HEK293 (cell line): ENCODE measurements around the gene KPNA1.

Experiments used
- CTCF ChIA-PET: fragments of 350-600 bp; formaldehyde crosslinking; extraction: SDS; loops from one replicate; lab custom pipeline; 2021; ENCODE audit warnings: antibody characterized with exemption; lab: Yijun Ruan, JAX
- POLR2A ChIA-PET: fragments of 300-600 bp; formaldehyde crosslinking; extraction: SDS; loops from one replicate; lab custom pipeline; 2020; ENCODE audit warnings: antibody characterized with exemption, inconsistent platforms; lab: Yijun Ruan, JAX
- H3K27ac ChIP-seq: fragments of 200-500 bp; sonication (Bioruptor generic); 2 replicates; pipeline ENCODE4 v1.5.1; 2014; ENCODE audit warnings: low read depth, low read length, control low read depth, inconsistent platforms; ENCODE audit errors: extremely low read depth
- H3K36me3 ChIP-seq, 2 experiments: fragments of 200-500 bp in 1 of 2; sonication (Bioruptor generic) in 1 of 2; 1 replicate in 1 of 2; 2 replicates in 1 of 2; pipeline ENCODE4 v1.5.1; 2014 to 2017; ENCODE audit warnings: inconsistent platforms in 2 of 2, low read length in 2 of 2; ENCODE audit not compliant: control insufficient read depth in 2 of 2, insufficient read depth in 1 of 2
- H3K4me1 ChIP-seq: fragments of 200-500 bp; sonication (Bioruptor generic); 2 replicates; pipeline ENCODE4 v1.5.1; 2014; ENCODE audit warnings: mild to moderate bottlenecking, low read length, inconsistent platforms; ENCODE audit not compliant: control insufficient read depth, insufficient read depth
- H3K4me3 ChIP-seq: 2 replicates; pipeline ENCODE4 v1.5.1; 2011; ENCODE audit warnings: low read depth, mild to moderate bottlenecking, control low read depth, low read length, moderate library complexity
- H3K9me3 ChIP-seq: fragments of 200-500 bp; sonication (Bioruptor generic); 2 replicates; pipeline ENCODE4 v1.5.1; 2014; ENCODE audit warnings: low read depth, low read length, inconsistent platforms; ENCODE audit not compliant: control insufficient read depth, insufficient read depth
- AEBP2 ChIP-seq: fragments of 450-650 bp; formaldehyde crosslinking; IDR thresholded peaks from 2 replicates; pipeline ENCODE4 v1.5.1; 2016; ENCODE audit warnings: missing biosample characterization, missing genetic modification characterization, borderline replicate concordance
- BCL11A ChIP-seq: fragments of 450-650 bp; formaldehyde crosslinking; IDR thresholded peaks from 2 replicates; pipeline ENCODE4 v1.5.1; 2016; ENCODE audit warnings: low read depth, missing biosample characterization, missing genetic modification characterization
- BCL11B ChIP-seq: fragments of 450-650 bp; formaldehyde crosslinking; IDR thresholded peaks from 2 replicates; pipeline ENCODE4 v1.5.1; 2016; ENCODE audit warnings: low read depth, missing biosample characterization, missing genetic modification characterization
- CTCF ChIP-seq: fragments of 450-650 bp; formaldehyde crosslinking; IDR thresholded peaks from 2 replicates; pipeline ENCODE4 v1.5.1; 2016; ENCODE audit warnings: missing biosample characterization, missing genetic modification characterization
- HOXC10 ChIP-seq: sonication (generic); formaldehyde crosslinking; IDR thresholded peaks from 2 replicates; pipeline ENCODE4 v1.8.1; 2023; ENCODE audit warnings: mild to moderate bottlenecking, missing genetic modification reagents
- KLF10 ChIP-seq: fragments of 450-650 bp; IDR thresholded peaks from 2 replicates; pipeline ENCODE4 v1.5.1; 2018; ENCODE audit warnings: missing biosample characterization, mild to moderate bottlenecking, missing genetic modification characterization
- KLF7 ChIP-seq: fragments of 450-650 bp; formaldehyde crosslinking; IDR thresholded peaks from 2 replicates; pipeline ENCODE4 v1.5.1; 2016; ENCODE audit warnings: missing biosample characterization, missing genetic modification characterization, borderline replicate concordance
- SP3 ChIP-seq: fragments of 450-650 bp; formaldehyde crosslinking; IDR thresholded peaks from 2 replicates; pipeline ENCODE4 v1.5.1; 2016; ENCODE audit warnings: missing biosample characterization, missing genetic modification characterization
- SP7 ChIP-seq: fragments of 450-650 bp; formaldehyde crosslinking; IDR thresholded peaks from 2 replicates; pipeline ENCODE4 v1.5.1; 2016; ENCODE audit warnings: missing biosample characterization, missing genetic modification characterization
- ZBTB1 ChIP-seq: fragments of 450-650 bp; formaldehyde crosslinking; IDR thresholded peaks from 2 replicates; pipeline ENCODE4 v1.5.1; 2016; ENCODE audit warnings: missing biosample characterization, missing genetic modification characterization
- ZBTB8A ChIP-seq: fragments of 450-650 bp; formaldehyde crosslinking; IDR thresholded peaks from 2 replicates; pipeline ENCODE4 v1.5.1; 2016; ENCODE audit warnings: missing biosample characterization, missing genetic modification characterization
- ZEB2 ChIP-seq: fragments of 450-650 bp; formaldehyde crosslinking; IDR thresholded peaks from 2 replicates; pipeline ENCODE4 v1.5.1; 2016; ENCODE audit warnings: missing biosample characterization, missing genetic modification characterization
- ZFP41 ChIP-seq: fragments of 450-650 bp; formaldehyde crosslinking; IDR thresholded peaks from 2 replicates; pipeline ENCODE4 v1.5.1; 2016; ENCODE audit warnings: missing biosample characterization, missing genetic modification characterization, borderline replicate concordance
- ZNF132 ChIP-seq: fragments of 450-650 bp; formaldehyde crosslinking; IDR thresholded peaks from 2 replicates; pipeline ENCODE4 v1.5.1; 2017; ENCODE audit warnings: missing biosample characterization, missing genetic modification characterization, borderline replicate concordance
- ZNF211 ChIP-seq: fragments of 450-650 bp; formaldehyde crosslinking; IDR thresholded peaks from 2 replicates; pipeline ENCODE4 v1.5.1; 2016; ENCODE audit warnings: low read depth, missing biosample characterization, missing genetic modification characterization
- ZNF223 ChIP-seq: fragments of 450-650 bp; formaldehyde crosslinking; IDR thresholded peaks from 2 replicates; pipeline ENCODE4 v1.5.1; 2016; ENCODE audit warnings: missing biosample characterization, missing genetic modification characterization
- ZNF248 ChIP-seq: fragments of 450-650 bp; formaldehyde crosslinking; IDR thresholded peaks from 2 replicates; pipeline ENCODE4 v1.5.1; 2017; ENCODE audit warnings: missing biosample characterization, missing genetic modification characterization
- ZNF324 ChIP-seq: fragments of 450-650 bp; formaldehyde crosslinking; IDR thresholded peaks from 2 replicates; pipeline ENCODE4 v1.5.1; 2016; ENCODE audit warnings: missing biosample characterization, missing genetic modification characterization
- ZNF341 ChIP-seq: fragments of 450-650 bp; formaldehyde crosslinking; IDR thresholded peaks from 2 replicates; pipeline ENCODE4; 2016; ENCODE audit warnings: low read depth, missing biosample characterization, missing genetic modification characterization
- ZNF350 ChIP-seq: fragments of 450-650 bp; formaldehyde crosslinking; IDR thresholded peaks from 2 replicates; pipeline ENCODE4 v1.5.0; 2017; ENCODE audit warnings: missing biosample characterization, mild to moderate bottlenecking, missing genetic modification characterization
- ZNF354C ChIP-seq: fragments of 450-650 bp; formaldehyde crosslinking; IDR thresholded peaks from 2 replicates; pipeline ENCODE4 v1.5.1; 2016; ENCODE audit warnings: missing biosample characterization, missing genetic modification characterization, low read depth, borderline replicate concordance
- ZNF426 ChIP-seq: fragments of 450-650 bp; formaldehyde crosslinking; IDR thresholded peaks from 2 replicates; pipeline ENCODE4 v1.5.1; 2017; ENCODE audit warnings: missing biosample characterization, missing genetic modification characterization, mild to moderate bottlenecking, inconsistent platforms, moderate library complexity
- ZNF560 ChIP-seq: fragments of 450-650 bp; formaldehyde crosslinking; IDR thresholded peaks from 2 replicates; pipeline ENCODE4 v1.5.1; 2017; ENCODE audit warnings: missing biosample characterization, missing genetic modification characterization, borderline replicate concordance
- ZNF626 ChIP-seq: fragments of 450-650 bp; sonication (Bioruptor Pico); formaldehyde crosslinking; IDR thresholded peaks from 2 replicates; pipeline ENCODE4 v1.5.1; 2018; ENCODE audit warnings: missing biosample characterization, missing genetic modification characterization, inconsistent platforms
- ZNF677 ChIP-seq: fragments of 450-650 bp; IDR thresholded peaks from 2 replicates; pipeline ENCODE4 v1.5.0; 2018; ENCODE audit warnings: missing biosample characterization, mild to moderate bottlenecking, missing genetic modification characterization, moderate library complexity
- ZNF692 ChIP-seq: fragments of 450-650 bp; formaldehyde crosslinking; IDR thresholded peaks from 2 replicates; pipeline ENCODE4 v1.5.1; 2016; ENCODE audit warnings: missing biosample characterization, missing genetic modification characterization
- ZNF791 ChIP-seq: fragments of 450-650 bp; formaldehyde crosslinking; IDR thresholded peaks from 2 replicates; pipeline ENCODE4 v1.5.1; 2016; ENCODE audit warnings: missing biosample characterization, missing genetic modification characterization
- ZNF792 ChIP-seq: fragments of 450-650 bp; formaldehyde crosslinking; IDR thresholded peaks from 2 replicates; pipeline ENCODE4 v1.5.1; 2016; ENCODE audit warnings: missing biosample characterization, missing genetic modification characterization
- TF ChIP-seq, protein P1 (sequence below): fragments of 450-650 bp; formaldehyde crosslinking; IDR thresholded peaks from 2 replicates; pipeline ENCODE4 v1.5.1; 2016; ENCODE audit warnings: missing biosample characterization, missing genetic modification characterization
- TF ChIP-seq, protein P2 (sequence below): fragments of 450-650 bp; formaldehyde crosslinking; IDR thresholded peaks from 2 replicates; pipeline ENCODE4; 2016; ENCODE audit warnings: missing biosample characterization, missing genetic modification characterization

KPNA1 gene

DNA sequence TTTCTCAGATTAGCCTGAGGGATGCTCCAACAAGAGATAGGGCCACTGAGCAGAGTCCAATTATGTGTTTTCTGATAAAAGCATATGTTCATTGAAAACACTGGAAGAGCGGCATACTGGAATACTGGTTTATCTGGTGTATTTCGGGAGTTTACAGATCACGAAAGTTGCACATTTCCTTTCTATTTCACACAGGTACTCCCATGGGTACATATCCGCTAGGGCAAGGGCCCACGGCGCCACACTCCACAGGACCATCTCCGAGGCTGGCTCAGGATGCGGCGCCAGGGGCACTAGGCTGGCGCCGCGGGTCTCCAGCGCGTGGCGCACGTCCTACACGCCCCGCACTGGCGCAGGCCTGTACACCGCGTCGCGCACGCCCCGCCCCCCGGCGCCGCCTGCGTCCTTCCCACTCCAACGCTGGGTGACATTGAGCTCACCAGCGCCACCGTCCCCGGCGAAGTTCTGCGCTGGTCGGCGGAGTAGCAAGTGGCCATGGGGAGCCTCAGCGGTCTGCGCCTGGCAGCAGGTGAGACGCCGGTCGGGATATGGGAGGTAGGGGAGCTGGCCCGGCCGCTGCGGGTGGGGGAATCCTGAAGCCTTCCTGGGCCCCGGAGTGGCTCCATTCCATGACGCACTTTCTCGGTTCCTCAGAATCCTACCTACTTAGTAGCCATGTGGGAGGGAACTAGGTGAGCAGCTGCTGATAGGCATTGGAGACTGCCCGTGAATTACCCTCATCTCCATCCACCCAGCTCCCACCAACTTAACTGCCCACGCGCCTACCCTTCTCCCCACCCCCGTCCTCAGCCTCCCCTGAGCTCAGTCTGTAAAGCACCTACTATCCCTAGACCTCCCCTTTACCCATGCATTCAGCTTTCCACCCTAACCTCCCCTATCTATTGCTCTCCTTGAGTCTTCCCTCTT, 130.7 kb downstream of the KPNA1 start, which contains the start of gene FAM162A:
Gene FAM162A, plus strand, starts transcription at position 412 of the 927 bp plus-strand sequence. Its CDS starts 84 bp downstream, at position 496.
- Histone ChIP-seq H3K4me3 (peak within 1 kb of the TSS; percentile 96), H3K36me3 (peaks cover 0 to 19% of the 10 kb centered on the region in 2 experiments; a peak in 2 of 3 replicates), H3K27ac (peak within 1 kb of the TSS; percentile 66), H3K4me1 (no peaks in the 10 kb centered on the region), H3K9me3 (no peaks in the 10 kb centered on the region)
- ChIA-PET CTCF (interaction anchor here (0.5 to 1.2 kb wide), 13 partner anchors 8 to 908 kb away, joined by 3 to 6 read pairs (median 3); no protein-coding TSS in a partner anchor), POLR2A (interaction anchor here (0.5 to 3.3 kb wide), 9 partner anchors 9 to 501 kb away, joined by 3 to 24 read pairs (median 4); partner anchors contain the start of genes HSPBAP1, KPNA1 and WDR5B)
- TF ChIP-seq, protein P1, sequence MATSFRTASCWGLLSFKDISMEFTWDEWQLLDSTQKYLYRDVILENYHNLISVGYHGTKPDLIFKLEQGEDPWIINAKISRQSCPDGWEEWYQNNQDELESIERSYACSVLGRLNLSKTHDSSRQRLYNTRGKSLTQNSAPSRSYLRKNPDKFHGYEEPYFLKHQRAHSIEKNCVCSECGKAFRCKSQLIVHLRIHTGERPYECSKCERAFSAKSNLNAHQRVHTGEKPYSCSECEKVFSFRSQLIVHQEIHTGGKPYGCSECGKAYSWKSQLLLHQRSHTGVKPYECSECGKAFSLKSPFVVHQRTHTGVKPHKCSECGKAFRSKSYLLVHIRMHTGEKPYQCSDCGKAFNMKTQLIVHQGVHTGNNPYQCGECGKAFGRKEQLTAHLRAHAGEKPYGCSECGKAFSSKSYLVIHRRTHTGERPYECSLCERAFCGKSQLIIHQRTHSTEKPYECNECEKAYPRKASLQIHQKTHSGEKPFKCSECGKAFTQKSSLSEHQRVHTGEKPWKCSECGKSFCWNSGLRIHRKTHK (tag by site-specific recombination) = no peak
- TF ChIP-seq ZNF354C (tag by site-specific recombination) = no peak
- no peak for TF ChIP-seq ZBTB8A
- no peak for TF ChIP-seq ZNF248 (tag by site-specific recombination)
- TF ChIP-seq KLF7 (tag by site-specific recombination) = no peak
- TF ChIP-seq ZNF324 (tag by site-specific recombination) = 0 out of 2 replicates have a peak, but pooled peaks have one; percentile 26
- no peak; the same call in 1 of the 2 replicates for TF ChIP-seq BCL11B (tag by site-specific recombination)
- TF ChIP-seq ZNF692 (tag by site-specific recombination) = peak; percentile 45
- peak; percentile 57; the same call in 1 of the 2 replicates for TF ChIP-seq SP7 (tag by site-specific recombination)
- TF ChIP-seq, protein P2, sequence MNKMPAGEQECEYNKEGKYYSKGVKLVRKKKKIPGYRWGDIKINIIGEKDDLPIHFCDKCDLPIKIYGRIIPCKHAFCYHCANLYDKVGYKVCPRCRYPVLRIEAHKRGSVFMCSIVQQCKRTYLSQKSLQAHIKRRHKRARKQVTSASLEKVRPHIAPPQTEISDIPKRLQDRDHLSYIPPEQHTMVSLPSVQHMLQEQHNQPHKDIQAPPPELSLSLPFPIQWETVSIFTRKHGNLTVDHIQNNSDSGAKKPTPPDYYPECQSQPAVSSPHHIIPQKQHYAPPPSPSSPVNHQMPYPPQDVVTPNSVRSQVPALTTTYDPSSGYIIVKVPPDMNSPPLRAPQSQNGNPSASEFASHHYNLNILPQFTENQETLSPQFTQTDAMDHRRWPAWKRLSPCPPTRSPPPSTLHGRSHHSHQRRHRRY (tag by site-specific recombination) = no peak
- TF ChIP-seq ZBTB1 = peak; percentile 69; the same call in 1 of the 2 replicates
- peak; percentile 72 for TF ChIP-seq SP3 (tag by site-specific recombination)
- no peak for TF ChIP-seq ZNF626 (tag by site-specific recombination)
- TF ChIP-seq AEBP2 (tag by site-specific recombination) = no peak
- TF ChIP-seq ZNF350 = no peak
- 0 out of 2 replicates have a peak, but pooled peaks have one; percentile 57 for TF ChIP-seq KLF10 (tag by site-specific recombination)
- peak; percentile 52; the same call in 1 of the 2 replicates for TF ChIP-seq ZNF792 (tag by site-specific recombination)
- no peak for TF ChIP-seq HOXC10 (CRISPR knock-in tag)
- no peak for TF ChIP-seq ZNF677 (tag by site-specific recombination)
- no peak for TF ChIP-seq ZNF223
- peak; percentile 94 for TF ChIP-seq CTCF (tag by site-specific recombination)
- TF ChIP-seq ZNF791 (tag by site-specific recombination) = no peak
- no peak for TF ChIP-seq ZNF560 (tag by site-specific recombination)
- TF ChIP-seq ZNF341 = 0 out of 2 replicates have a peak, but pooled peaks have one; percentile 3
- no peak for TF ChIP-seq BCL11A (tag by site-specific recombination)
- no peak for TF ChIP-seq ZNF426 (tag by site-specific recombination)
- TF ChIP-seq ZFP41 (tag by site-specific recombination) = no peak
- no peak for TF ChIP-seq ZNF132
- peak; percentile 75; the same call in 1 of the 2 replicates for TF ChIP-seq ZEB2 (tag by site-specific recombination)
- TF ChIP-seq ZNF211 (tag by site-specific recombination) = no peak
